Activated effector memory CD4-positive, alpha-beta T cell treated with anti-CD3 and anti-CD28 coated beads, Interleukin-2, amount 50 U/mL, for 16 hours (primary cell): Measurements from ENCODE around the gene BCL11A.
A peak's percentile ranks its signal among the peaks of the same experiment; 100 is the strongest.

ENCODE experiments used
- DNase-seq: peaks from one replicate; pipeline ENCODE4 v3.0.0-alpha.2; 2020

BCL11A gene

GRCh38 chr2:60553495-60554073 lies at the start of gene BCL11A:
Gene BCL11A, minus strand, starts transcription at chr2:60553654. Its CDS starts 384 bp downstream, at chr2:60553270.
- DNase-seq = no peak

GRCh38 chr2:60602828-60603532 lies 49.5 kb upstream of the BCL11A start:
- DNase-seq = no peak

- DNase-seq = no peak
Measured at GRCh38 chr2:60602388-60602787, 48.9 kb upstream of the BCL11A start.

- DNase-seq = no peak
Measured at GRCh38 chr2:60598271-60598670, 44.8 kb upstream of the BCL11A start.

- no peak for DNase-seq
Measured at GRCh38 chr2:60597346-60597745, 43.9 kb upstream of the BCL11A start.

GRCh38 chr2:60596411-60596810 lies 43.0 kb upstream of the BCL11A start:
- no peak for DNase-seq

- no peak for DNase-seq
Measured at GRCh38 chr2:60595953-60596352, 42.5 kb upstream of the BCL11A start.

- no peak for DNase-seq
Measured at GRCh38 chr2:60589104-60589503, 35.6 kb upstream of the BCL11A start.

GRCh38 chr2:60586081-60586480 lies 32.6 kb upstream of the BCL11A start:
- no peak for DNase-seq

GRCh38 chr2:60585276-60585675 lies 31.8 kb upstream of the BCL11A start:
- no peak for DNase-seq

- no peak for DNase-seq
Measured at GRCh38 chr2:60583604-60584003, 30.1 kb upstream of the BCL11A start.

- DNase-seq = peak; percentile 83
Measured at GRCh38 chr2:60581433-60582282, 28.2 kb upstream of the BCL11A start.

- no peak for DNase-seq
Measured at GRCh38 chr2:60577682-60578283, 24.3 kb upstream of the BCL11A start.

- no peak for DNase-seq
Measured at GRCh38 chr2:60573251-60573650, 19.8 kb upstream of the BCL11A start.

- no peak for DNase-seq
Measured at GRCh38 chr2:60570251-60570650, 16.8 kb upstream of the BCL11A start.

GRCh38 chr2:60569680-60570111 lies 16.2 kb upstream of the BCL11A start:
- DNase-seq = no peak

GRCh38 chr2:60567919-60568768 lies 14.7 kb upstream of the BCL11A start:
- no peak for DNase-seq

- DNase-seq = no peak
Measured at GRCh38 chr2:60567096-60567495, 13.6 kb upstream of the BCL11A start.

- no peak for DNase-seq
Measured at GRCh38 chr2:60565472-60565871, 12.0 kb upstream of the BCL11A start.

- DNase-seq = no peak
Measured at GRCh38 chr2:60560734-60561644, 7.5 kb upstream of the BCL11A start.

- DNase-seq = no peak
Measured at GRCh38 chr2:60559880-60560279, 6.4 kb upstream of the BCL11A start.
